ENCODE measurements around the gene IQCF2.
"Not testable (repeated sequence)": the region's sequence is repeated elsewhere in the genome, so short reads cannot be mapped to it uniquely, and the experiment has no call there.

IQCF2 gene

DNA sequence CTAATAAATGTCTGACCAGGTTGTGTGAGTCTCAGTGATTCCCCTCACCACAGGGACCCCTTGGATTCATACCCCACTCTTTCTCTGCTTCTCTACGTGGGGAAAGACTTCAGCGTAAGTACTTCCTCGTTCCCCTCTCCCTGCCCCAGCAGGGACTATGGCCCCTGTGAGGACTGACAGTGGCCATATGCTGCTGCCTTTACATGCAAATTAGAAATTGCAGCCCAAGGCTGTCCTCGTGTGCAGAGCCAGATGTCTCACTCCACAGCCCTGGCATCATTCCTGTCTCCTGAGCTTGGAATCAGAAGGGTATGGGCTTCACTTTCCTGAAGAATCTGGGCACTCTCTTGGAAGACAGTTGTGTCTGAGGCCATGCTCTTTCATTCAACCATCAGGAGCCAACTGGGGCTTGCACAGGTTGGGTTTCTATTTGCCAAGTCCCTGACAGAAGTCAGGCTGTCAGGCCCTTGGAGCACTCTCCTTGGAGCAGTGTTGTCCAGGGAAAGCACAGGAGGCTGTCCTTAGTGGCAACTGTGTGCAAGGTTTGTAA, 30.5 kb upstream of the IQCF2 start:
- no peaks in the 10 kb centered on the region for H3K4me1 ChIP-seq
- no peak overlapping the region for H3K27ac ChIP-seq
- no peak for DNase-seq
- H3K4me3 ChIP-seq: no peak overlapping the region
- no peaks in the 10 kb centered on the region for H3K36me3 ChIP-seq
- peaks cover 0 to 12% (median 0%) of the 10 kb centered on the region in 3 donors for H3K9me3 ChIP-seq
- H3K27me3 ChIP-seq: no peaks in the 10 kb centered on the region
- intact Hi-C loops (cut with DNase I; ENCODE audit: low total_unique reads): no loop called here
- no peak for TF ChIP-seq CTCF (IDR thresholded peaks at IDR 0.05)

GRCh38 chr3:51836606-51837005, 24.8 kb upstream of the IQCF2 start:
- Histone ChIP-seq H3K27me3 (no peaks in the 10 kb centered on the region), H3K27ac (no peak overlapping the region), H3K36me3 (no peaks in the 10 kb centered on the region), H3K4me3 (no peak overlapping the region), H3K4me1 (no peaks in the 10 kb centered on the region), H3K9me3 (no peaks in the 10 kb centered on the region)
- no peak for DNase-seq
- no peak for TF ChIP-seq CTCF (IDR thresholded peaks at IDR 0.05)
- intact Hi-C loops (cut with DNase I; ENCODE audit: low total_unique reads): no loop called here

DNA sequence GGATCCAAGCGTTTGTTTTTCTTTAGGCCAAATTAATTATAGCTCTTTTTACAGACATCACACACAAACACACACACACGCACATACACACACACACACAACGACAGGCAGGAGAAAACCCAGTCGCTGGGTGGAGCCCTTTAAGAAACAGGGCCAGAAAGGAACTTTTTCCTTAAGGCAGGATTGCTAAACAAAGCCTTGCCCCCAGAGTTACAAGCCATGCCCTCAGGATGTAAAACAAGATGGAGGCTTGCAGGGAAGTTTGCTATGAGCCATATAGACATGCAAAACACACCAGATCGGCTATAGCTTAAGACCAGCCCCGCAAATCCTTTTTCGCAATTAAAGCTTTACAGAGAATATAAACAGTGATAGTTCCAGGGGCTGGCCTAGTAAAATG, 16.3 kb upstream of the IQCF2 start:
- TF ChIP-seq CTCF (IDR thresholded peaks at IDR 0.05): no peak
- H3K36me3 ChIP-seq: no peaks in the 10 kb centered on the region
- intact Hi-C loops (cut with DNase I; ENCODE audit: low total_unique reads): no loop called here
- no peaks in the 10 kb centered on the region for H3K27me3 ChIP-seq
- no peaks in the 10 kb centered on the region for H3K4me1 ChIP-seq
- H3K9me3 ChIP-seq: peaks cover 0 to 10% (median 6%) of the 10 kb centered on the region in 3 donors
- no peak for DNase-seq
- no peak overlapping the region for H3K4me3 ChIP-seq
- no peak overlapping the region for H3K27ac ChIP-seq

GRCh38 chr3:51855411-51855810, 6.0 kb upstream of the IQCF2 start:
- not testable (repeated sequence) for DNase-seq, H3K27me3 ChIP-seq

DNA sequence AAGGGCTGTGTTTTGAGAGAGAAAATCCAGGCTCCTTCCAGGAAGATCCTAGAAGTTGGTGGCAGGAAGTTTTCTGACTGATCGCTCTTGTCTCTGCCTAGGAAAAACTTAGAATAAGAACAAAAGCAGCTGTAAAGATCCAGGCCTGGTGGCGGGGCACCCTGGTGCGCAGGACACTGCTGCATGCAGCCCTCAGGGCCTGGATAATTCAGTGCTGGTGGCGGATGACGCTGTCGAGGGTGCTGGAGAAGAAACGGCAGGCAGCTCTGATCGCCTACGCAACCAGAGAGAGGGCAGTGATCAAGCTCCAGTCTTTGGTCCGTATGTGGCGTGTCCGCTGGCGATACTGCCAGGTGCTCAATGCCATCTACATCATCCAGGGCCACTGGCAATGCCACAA, 1.5 kb downstream of the IQCF2 start:
- Histone ChIP-seq H3K27me3 (peaks cover 0 to 5% of the 10 kb centered on the region in 2 donors), H3K4me1 (no peaks in the 10 kb centered on the region), H3K36me3 (no peaks in the 10 kb centered on the region), H3K27ac (no peak overlapping the region), H3K9me3 (no peaks in the 10 kb centered on the region), H3K4me3 (no peak overlapping the region)
- intact Hi-C loops (cut with DNase I; ENCODE audit: low total_unique reads): no loop called here
- no peak for TF ChIP-seq CTCF (IDR thresholded peaks at IDR 0.05)
- no peak for DNase-seq

More at GRCh38 chr3:51855411-51855810, 6.0 kb upstream of the IQCF2 start:
- H3K4me1 ChIP-seq; intact Hi-C loops (cut with DNase I; ENCODE audit: low total_unique reads); H3K4me3 ChIP-seq; H3K27ac ChIP-seq; H3K9me3 ChIP-seq; H3K36me3 ChIP-seq: not testable (repeated sequence)

DNA sequence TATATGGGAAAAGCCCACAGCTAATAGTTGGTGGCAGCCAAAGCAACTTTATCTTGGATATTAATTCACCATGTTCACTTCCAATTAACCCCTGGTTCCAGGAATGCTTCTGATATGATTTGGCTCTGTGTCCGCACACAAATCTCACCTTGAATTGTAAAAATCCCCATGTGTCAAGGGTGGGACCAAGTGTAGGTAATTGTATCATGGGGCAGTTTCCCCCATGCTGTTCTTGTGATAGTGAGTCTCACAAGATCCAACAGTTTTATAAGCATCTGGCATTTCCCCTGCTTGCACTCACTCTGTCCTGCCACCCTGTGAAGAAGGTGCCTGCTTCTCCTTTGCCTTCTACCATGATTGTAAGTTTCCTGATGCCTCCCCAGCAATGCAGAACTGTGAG, 7.5 kb downstream of the IQCF2 start:
- H3K9me3 ChIP-seq; DNase-seq; intact Hi-C loops (cut with DNase I; ENCODE audit: low total_unique reads); H3K27ac ChIP-seq; H3K4me1 ChIP-seq; H3K36me3 ChIP-seq; H3K4me3 ChIP-seq; H3K27me3 ChIP-seq: not testable (repeated sequence)

GRCh38 chr3:51869304-51869703, 7.9 kb downstream of the IQCF2 start:
- peaks cover 0 to 5% of the 10 kb centered on the region in 2 donors for H3K27me3 ChIP-seq
- no peaks in the 10 kb centered on the region for H3K9me3 ChIP-seq
- no peak for TF ChIP-seq CTCF (IDR thresholded peaks at IDR 0.05)
- intact Hi-C loops (cut with DNase I; ENCODE audit: low total_unique reads): no loop called here
- no peaks in the 10 kb centered on the region for H3K4me1 ChIP-seq
- H3K27ac ChIP-seq: no peak overlapping the region
- H3K36me3 ChIP-seq: no peaks in the 10 kb centered on the region
- no peak overlapping the region for H3K4me3 ChIP-seq
- DNase-seq: no peak

Measured in tibial artery (tissue), 4 donors.